ENCODE data around the gene HNF4A. TPM values are rescaled to one million over a fixed set of nuclear protein-coding genes. Genes with fewer than 3 reads are reported as not detected.

The HNF4A gene
- under 0.01 TPM for total RNA-seq
- 10 to 100 TPM in 1 of 8 donors, 1 to 10 TPM in 1, under 1 TPM in 5, not detected in 1; 0.03 to 11.1 (median 0.11) TPM for polyA plus RNA-seq (ENCODE audit: insufficient read depth in 1 of 8, insufficient read length in 8 of 8, low replicate concordance in 1 of 8)
- long read RNA-seq, donor 1 = 0 reads
- long read RNA-seq, donor 2 = 0 reads
- long read RNA-seq, donor 3 = 0 reads
- long read RNA-seq, donor 4 = 0 reads
- long read RNA-seq, donor 5 = 0 reads
- long read RNA-seq, donor 6 = 0 reads
- long read RNA-seq, donor 7 = 0 reads
- long read RNA-seq, donor 8 = 0 reads
- long read RNA-seq, donor 9 = 0 reads
- long read RNA-seq, donor 10 = 0 reads
- long read RNA-seq, donor 11, partial matches to known transcripts = 0 of 1 reads
- long read RNA-seq, donor 11, other reads (novel, unspliced or antisense) = 0 of 1 reads

GRCh38 chr20:44355498-44356352, at the start of gene HNF4A:
HNF4A (plus strand) TSS chr20:44355699; CDS start chr20:44355805, 106 bp downstream.
- DNase-seq = no peak
- H3K4me1 ChIP-seq (ENCODE audit: control insufficient read depth, insufficient read depth, low read length) = no peaks in the 10 kb centered on the region
- no peak within 1 kb of the TSS for H3K4me3 ChIP-seq (ENCODE audit: low read length)
- H3K36me3 ChIP-seq (ENCODE audit: control insufficient read depth, insufficient read depth, low read length) = no peaks in the 10 kb centered on the region
- H3K27ac ChIP-seq (ENCODE audit: low read length) = no peak within 1 kb of the TSS
- H3K9me3 ChIP-seq (replicated peaks; ENCODE audit: control insufficient read depth, low read depth, low read length) = no peaks in the 10 kb centered on the region
- no peaks in the 10 kb centered on the region for H3K27me3 ChIP-seq (ENCODE audit: control insufficient read depth, insufficient read depth, low read length)
- 78% methylated on average over 33 of the region's 40 CpGs for WGBS (ENCODE audit: insufficient coverage)

- no peak for DNase-seq
- Histone ChIP-seq H3K4me3 (ENCODE audit: low read length) (no peak overlapping the region), H3K36me3 (ENCODE audit: control insufficient read depth, insufficient read depth, low read length) (no peaks in the 10 kb centered on the region), H3K27ac (ENCODE audit: low read length) (no peak overlapping the region), H3K27me3 (ENCODE audit: control insufficient read depth, insufficient read depth, low read length) (no peaks in the 10 kb centered on the region), H3K4me1 (ENCODE audit: control insufficient read depth, insufficient read depth, low read length) (peaks cover 13% of the 10 kb centered on the region), H3K9me3 (replicated peaks; ENCODE audit: control insufficient read depth, low read depth, low read length) (no peaks in the 10 kb centered on the region)
- 82% methylated on average over 5 of the region's 9 CpGs for WGBS (ENCODE audit: insufficient coverage)
These were observed 48.6 kb upstream of the HNF4A start for GRCh38 chr20:44306927-44307326.

GRCh38 chr20:44309763-44310663, 45.5 kb upstream of the HNF4A start:
- peak; percentile 48 for DNase-seq
- no peaks in the 10 kb centered on the region for H3K36me3 ChIP-seq (ENCODE audit: control insufficient read depth, insufficient read depth, low read length)
- peak overlapping the region; percentile 85 for H3K4me3 ChIP-seq (ENCODE audit: low read length)
- WGBS (ENCODE audit: insufficient coverage) = 9% methylated on average over 10 of the region's 17 CpGs
- H3K9me3 ChIP-seq (replicated peaks; ENCODE audit: control insufficient read depth, low read depth, low read length) = no peaks in the 10 kb centered on the region
- peak overlapping the region; percentile 67 for H3K27ac ChIP-seq (ENCODE audit: low read length)
- no peaks in the 10 kb centered on the region for H3K27me3 ChIP-seq (ENCODE audit: control insufficient read depth, insufficient read depth, low read length)
- peaks cover 13% of the 10 kb centered on the region for H3K4me1 ChIP-seq (ENCODE audit: control insufficient read depth, insufficient read depth, low read length)

- DNase-seq = peak; percentile 99
- H3K9me3 ChIP-seq (replicated peaks; ENCODE audit: control insufficient read depth, low read depth, low read length) = no peaks in the 10 kb centered on the region
- H3K4me3 ChIP-seq (ENCODE audit: low read length) = peak within 1 kb of the TSS; percentile 85
- peaks cover 13% of the 10 kb centered on the region for H3K4me1 ChIP-seq (ENCODE audit: control insufficient read depth, insufficient read depth, low read length)
- H3K27me3 ChIP-seq (ENCODE audit: control insufficient read depth, insufficient read depth, low read length) = no peaks in the 10 kb centered on the region
- H3K36me3 ChIP-seq (ENCODE audit: control insufficient read depth, insufficient read depth, low read length) = no peaks in the 10 kb centered on the region
- WGBS (ENCODE audit: insufficient coverage) = under 1% methylated on average over 58 of the region's 70 CpGs
- H3K27ac ChIP-seq (ENCODE audit: low read length) = peak within 1 kb of the TSS; percentile 67
These were observed 44.5 kb upstream of the HNF4A start, which contains the start of gene FITM2 for GRCh38 chr20:44310664-44311639. FITM2 (minus strand) TSS chr20:44311202; CDS start chr20:44311148, 54 bp downstream.

GRCh38 chr20:44314870-44315269, 40.6 kb upstream of the HNF4A start:
- Histone ChIP-seq H3K9me3 (replicated peaks; ENCODE audit: control insufficient read depth, low read depth, low read length) (no peaks in the 10 kb centered on the region), H3K4me1 (ENCODE audit: control insufficient read depth, insufficient read depth, low read length) (peaks cover 8% of the 10 kb centered on the region), H3K27me3 (ENCODE audit: control insufficient read depth, insufficient read depth, low read length) (no peaks in the 10 kb centered on the region), H3K4me3 (ENCODE audit: low read length) (no peak overlapping the region), H3K36me3 (ENCODE audit: control insufficient read depth, insufficient read depth, low read length) (no peaks in the 10 kb centered on the region), H3K27ac (ENCODE audit: low read length) (no peak overlapping the region)
- DNase-seq = no peak

GRCh38 chr20:44319839-44320422, 35.6 kb upstream of the HNF4A start:
- Histone ChIP-seq H3K36me3 (ENCODE audit: control insufficient read depth, insufficient read depth, low read length) (no peaks in the 10 kb centered on the region), H3K4me1 (ENCODE audit: control insufficient read depth, insufficient read depth, low read length) (no peaks in the 10 kb centered on the region)
- WGBS (ENCODE audit: insufficient coverage) = no CpG with 5 or more reads among the region's 2 CpGs

GRCh38 chr20:44324343-44324742, 31.2 kb upstream of the HNF4A start:
- DNase-seq = no peak
- Histone ChIP-seq H3K36me3 (ENCODE audit: control insufficient read depth, insufficient read depth, low read length) (no peaks in the 10 kb centered on the region), H3K9me3 (replicated peaks; ENCODE audit: control insufficient read depth, low read depth, low read length) (no peaks in the 10 kb centered on the region), H3K27ac (ENCODE audit: low read length) (no peak overlapping the region), H3K4me1 (ENCODE audit: control insufficient read depth, insufficient read depth, low read length) (peaks cover 8% of the 10 kb centered on the region), H3K4me3 (ENCODE audit: low read length) (no peak overlapping the region), H3K27me3 (ENCODE audit: control insufficient read depth, insufficient read depth, low read length) (no peaks in the 10 kb centered on the region)
- WGBS (ENCODE audit: insufficient coverage) = 29% methylated on average over 1 of the region's 1 CpG

More at GRCh38 chr20:44319839-44320422, 35.6 kb upstream of the HNF4A start:
- no peaks in the 10 kb centered on the region for H3K27me3 ChIP-seq (ENCODE audit: control insufficient read depth, insufficient read depth, low read length)
- H3K9me3 ChIP-seq (replicated peaks; ENCODE audit: control insufficient read depth, low read depth, low read length) = no peaks in the 10 kb centered on the region
- H3K4me3 ChIP-seq (ENCODE audit: low read length) = no peak overlapping the region
- H3K27ac ChIP-seq (ENCODE audit: low read length) = no peak overlapping the region
- DNase-seq = no peak

GRCh38 chr20:44326391-44327159, 28.9 kb upstream of the HNF4A start:
- 2% methylated on average over 36 of the region's 50 CpGs for WGBS (ENCODE audit: insufficient coverage)
- Histone ChIP-seq H3K36me3 (ENCODE audit: control insufficient read depth, insufficient read depth, low read length) (no peaks in the 10 kb centered on the region), H3K27me3 (ENCODE audit: control insufficient read depth, insufficient read depth, low read length) (no peaks in the 10 kb centered on the region), H3K9me3 (replicated peaks; ENCODE audit: control insufficient read depth, low read depth, low read length) (no peaks in the 10 kb centered on the region), H3K27ac (ENCODE audit: low read length) (no peak overlapping the region), H3K4me1 (ENCODE audit: control insufficient read depth, insufficient read depth, low read length) (peaks cover 8% of the 10 kb centered on the region), H3K4me3 (ENCODE audit: low read length) (no peak overlapping the region)
- DNase-seq = no peak
